Measurements from ENCODE around the gene FOXP1.

GRCh38 chr3:71346061-71346460 lies 237.5 kb downstream of the FOXP1 start:
- TF ChIP-seq EP300 (IDR thresholded peaks at IDR 0.05) (no peak), POLR2A (IDR thresholded peaks at IDR 0.05) (no peak), POLR2AphosphoS5 (IDR thresholded peaks at IDR 0.05) (no peak)
- TF ChIP-seq, protein P1, sequence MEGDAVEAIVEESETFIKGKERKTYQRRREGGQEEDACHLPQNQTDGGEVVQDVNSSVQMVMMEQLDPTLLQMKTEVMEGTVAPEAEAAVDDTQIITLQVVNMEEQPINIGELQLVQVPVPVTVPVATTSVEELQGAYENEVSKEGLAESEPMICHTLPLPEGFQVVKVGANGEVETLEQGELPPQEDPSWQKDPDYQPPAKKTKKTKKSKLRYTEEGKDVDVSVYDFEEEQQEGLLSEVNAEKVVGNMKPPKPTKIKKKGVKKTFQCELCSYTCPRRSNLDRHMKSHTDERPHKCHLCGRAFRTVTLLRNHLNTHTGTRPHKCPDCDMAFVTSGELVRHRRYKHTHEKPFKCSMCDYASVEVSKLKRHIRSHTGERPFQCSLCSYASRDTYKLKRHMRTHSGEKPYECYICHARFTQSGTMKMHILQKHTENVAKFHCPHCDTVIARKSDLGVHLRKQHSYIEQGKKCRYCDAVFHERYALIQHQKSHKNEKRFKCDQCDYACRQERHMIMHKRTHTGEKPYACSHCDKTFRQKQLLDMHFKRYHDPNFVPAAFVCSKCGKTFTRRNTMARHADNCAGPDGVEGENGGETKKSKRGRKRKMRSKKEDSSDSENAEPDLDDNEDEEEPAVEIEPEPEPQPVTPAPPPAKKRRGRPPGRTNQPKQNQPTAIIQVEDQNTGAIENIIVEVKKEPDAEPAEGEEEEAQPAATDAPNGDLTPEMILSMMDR (IDR thresholded peaks at IDR 0.05): no peak
